Stimulated activated CD4-positive, alpha-beta T cell treated with anti-CD3 and anti-CD28 coated beads, Interleukin-4, amount 100 ng/mL, for 1 hour (primary cell): ENCODE measurements around the gene EEF1AKMT2.
"Not testable (repeated sequence)": the region's sequence is repeated elsewhere in the genome, so short reads cannot be mapped to it uniquely, and the experiment has no call there.

ENCODE experiments used
- DNase-seq: peaks from one replicate; pipeline ENCODE4 v3.0.0-alpha.2; 2020

The EEF1AKMT2 gene

GRCh38 chr10:124791547-124792348 lies at the start of gene EEF1AKMT2:
TSS of gene EEF1AKMT2 (minus strand) at chr10:124791887. CDS start at chr10:124791833, 54 bp downstream.
- DNase-seq, result peak; percentile 87

DNA sequence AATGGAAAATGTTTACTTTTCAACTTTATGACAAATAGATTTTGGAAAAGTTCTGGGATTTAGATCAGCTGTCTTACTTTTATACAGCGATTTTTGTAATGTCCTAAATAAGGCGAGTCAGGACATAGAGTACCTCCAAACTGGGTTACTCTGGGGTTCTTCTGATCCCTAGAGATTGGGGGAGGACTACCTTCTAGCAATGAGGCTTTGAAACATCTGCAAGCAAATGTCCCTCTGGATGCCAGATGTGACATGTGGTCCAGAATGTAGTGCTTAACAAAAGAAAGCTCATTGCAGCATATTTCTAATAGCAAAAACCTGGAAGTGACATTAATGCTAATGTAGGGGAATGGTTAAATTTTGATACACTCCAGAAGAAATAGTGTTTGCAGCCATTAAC lies 46.0 kb upstream of the EEF1AKMT2 start:
- DNase-seq, result no peak

GRCh38 chr10:124831116-124831515 lies 39.4 kb upstream of the EEF1AKMT2 start:
- DNase-seq, result no peak

GRCh38 chr10:124830445-124830844 lies 38.8 kb upstream of the EEF1AKMT2 start:
- DNase-seq, result no peak

DNA sequence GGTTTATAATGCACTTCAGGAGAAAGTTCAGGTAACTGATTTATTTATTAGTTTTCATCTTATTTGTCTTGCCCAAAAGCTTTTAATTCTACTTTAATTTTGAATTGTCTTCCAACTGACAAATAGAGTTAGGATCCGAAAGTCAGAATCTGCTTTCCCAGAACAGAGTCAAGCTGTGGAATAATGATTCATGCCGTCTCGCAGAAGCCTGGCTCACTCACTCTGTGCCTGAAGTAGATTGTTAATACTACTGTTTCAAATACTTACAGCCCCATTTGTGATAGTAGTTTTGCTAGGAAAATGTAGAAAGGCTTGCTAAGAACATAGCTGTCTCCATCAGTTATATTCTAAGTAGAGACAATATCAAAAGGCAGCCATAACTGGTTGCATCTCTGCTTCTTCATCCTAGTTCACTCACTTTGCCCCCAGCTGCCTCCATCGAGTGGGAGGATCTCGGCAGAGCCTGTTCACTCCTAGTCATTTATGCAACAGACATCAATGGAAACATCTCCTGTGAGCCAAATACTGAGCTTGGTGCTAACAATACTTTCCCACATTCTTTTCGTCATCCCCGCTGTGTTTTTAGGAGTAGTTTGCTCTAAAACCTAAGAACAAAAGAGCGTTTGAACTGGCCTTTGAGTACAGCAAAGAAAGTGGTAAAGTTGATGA lies 37.9 kb upstream of the EEF1AKMT2 start:
- DNase-seq, result no peak

DNA sequence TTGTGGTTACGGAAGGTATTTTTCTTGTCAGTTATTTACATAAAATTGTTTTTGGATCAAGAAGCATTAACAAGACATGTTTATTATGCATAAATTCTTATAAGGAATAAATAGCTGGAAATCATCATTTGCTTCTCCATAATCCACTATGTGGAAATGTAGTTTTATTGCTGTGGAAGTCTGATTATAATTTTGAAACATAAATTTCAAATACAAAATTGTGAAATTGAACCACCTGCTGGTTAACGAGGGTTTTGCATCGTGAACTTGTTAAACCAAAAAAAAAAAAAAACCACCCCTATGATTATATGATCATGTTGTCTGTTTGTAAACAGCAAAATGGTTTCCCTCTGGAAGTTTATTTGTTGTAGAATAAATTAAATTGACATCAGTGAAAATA lies 35.8 kb upstream of the EEF1AKMT2 start:
- no peak for DNase-seq

- DNase-seq, result no peak
Measured at GRCh38 chr10:124826262-124826661, 34.6 kb upstream of the EEF1AKMT2 start.

- DNase-seq, result no peak
Measured at GRCh38 chr10:124825702-124826101, 34.0 kb upstream of the EEF1AKMT2 start.

DNA sequence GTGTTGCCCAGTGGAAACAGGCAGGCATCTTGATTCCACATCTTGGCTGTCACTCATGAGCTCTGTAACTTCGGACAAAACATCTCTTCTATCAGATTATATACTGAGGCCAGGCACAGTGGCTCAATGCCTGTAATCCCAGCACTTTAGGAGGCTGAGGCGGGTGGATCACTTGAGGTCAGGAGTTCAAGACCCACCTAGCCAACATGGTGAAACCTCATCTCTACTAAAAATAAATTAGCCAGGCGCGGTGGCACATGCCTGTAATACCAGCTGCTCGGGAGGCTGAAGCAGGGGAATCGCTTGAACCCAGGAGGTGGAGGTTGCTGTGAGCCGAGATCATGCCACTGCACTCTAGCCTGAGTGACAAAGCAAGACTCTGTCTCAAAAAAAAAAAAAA lies 33.2 kb upstream of the EEF1AKMT2 start:
- DNase-seq, result not testable (repeated sequence)

DNA sequence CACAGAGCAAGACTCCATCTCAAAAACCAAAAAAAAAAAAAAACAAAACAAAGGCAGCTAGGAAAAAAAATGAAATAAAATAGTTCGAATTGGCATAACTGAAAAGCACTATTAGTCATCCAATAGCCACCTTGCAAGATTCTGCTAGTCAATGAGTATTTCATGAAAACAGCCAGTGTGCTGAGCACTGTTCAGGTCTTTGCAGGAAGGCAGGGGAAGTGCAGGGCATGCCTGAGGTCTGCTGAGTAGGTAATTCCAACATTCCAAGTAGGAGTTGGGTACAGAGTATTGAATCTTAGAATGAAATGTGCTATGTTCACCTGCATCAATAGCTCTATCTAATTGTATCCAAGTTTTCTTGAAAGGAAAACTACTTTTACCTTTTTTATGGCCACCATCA lies 32.8 kb upstream of the EEF1AKMT2 start:
- no peak for DNase-seq

DNA sequence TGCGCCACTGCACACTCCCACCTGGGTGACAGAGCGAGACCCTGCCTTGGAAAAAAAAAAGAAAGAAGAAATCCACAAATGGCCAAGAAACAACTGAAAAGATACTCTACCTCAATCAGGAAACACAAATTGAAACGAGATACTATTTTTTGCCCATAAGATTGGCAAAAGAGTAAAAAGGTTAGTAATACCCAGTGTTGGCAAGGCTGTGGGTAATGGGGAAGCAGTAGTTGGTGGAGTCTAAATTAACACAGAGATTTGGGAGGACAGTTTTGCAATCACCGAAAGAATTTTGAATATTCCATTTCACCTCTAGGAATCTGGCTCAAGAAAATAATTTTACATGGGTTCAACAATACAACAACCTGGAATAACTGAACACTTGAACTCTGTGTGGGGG lies 29.8 kb upstream of the EEF1AKMT2 start:
- DNase-seq, result no peak

DNA sequence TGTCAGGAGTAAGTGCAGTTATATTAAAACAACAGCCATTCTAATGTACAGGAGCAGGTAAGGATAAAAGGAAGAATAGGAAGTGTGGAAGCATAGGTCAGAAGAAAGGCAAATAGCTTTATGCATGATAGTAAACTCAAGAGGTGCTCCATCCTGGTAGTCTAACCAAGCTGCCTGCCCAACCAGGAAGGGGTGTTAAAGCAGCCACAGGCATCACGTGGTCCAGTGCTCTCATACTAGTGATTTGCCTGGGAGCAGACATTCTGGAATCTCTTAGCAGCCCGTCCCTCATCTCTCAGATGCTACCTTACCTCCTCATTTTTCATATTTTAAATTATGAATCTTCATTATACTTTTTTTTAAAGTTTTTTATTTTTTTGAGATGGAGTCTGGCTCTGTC lies 28.4 kb upstream of the EEF1AKMT2 start:
- DNase-seq, result no peak

- DNase-seq, result no peak
Measured at GRCh38 chr10:124802313-124802675, 10.6 kb upstream of the EEF1AKMT2 start.

- DNase-seq, result no peak
Measured at GRCh38 chr10:124799211-124799610, 7.5 kb upstream of the EEF1AKMT2 start.

GRCh38 chr10:124798781-124799180 lies 7.1 kb upstream of the EEF1AKMT2 start:
- no peak for DNase-seq

DNA sequence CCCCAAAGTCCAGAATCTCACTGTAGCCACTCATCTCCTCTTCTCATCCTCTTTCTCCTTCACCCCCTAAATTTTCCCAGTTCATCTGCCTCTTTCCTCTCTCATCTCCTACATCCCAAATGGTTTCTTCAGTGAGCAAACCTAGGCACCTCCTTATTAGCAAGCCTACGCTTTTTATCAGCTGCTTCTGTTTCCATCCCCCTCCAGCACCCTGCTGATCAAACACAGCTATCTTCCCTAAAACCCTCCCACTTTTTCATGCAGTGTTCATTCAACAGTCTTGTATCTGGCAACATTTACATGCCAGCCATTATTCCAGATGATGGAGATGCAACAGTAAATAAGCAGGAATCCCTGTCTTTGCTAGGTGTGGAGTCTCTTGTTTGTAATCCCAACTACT lies 6.7 kb upstream of the EEF1AKMT2 start:
- DNase-seq, result no peak

DNA sequence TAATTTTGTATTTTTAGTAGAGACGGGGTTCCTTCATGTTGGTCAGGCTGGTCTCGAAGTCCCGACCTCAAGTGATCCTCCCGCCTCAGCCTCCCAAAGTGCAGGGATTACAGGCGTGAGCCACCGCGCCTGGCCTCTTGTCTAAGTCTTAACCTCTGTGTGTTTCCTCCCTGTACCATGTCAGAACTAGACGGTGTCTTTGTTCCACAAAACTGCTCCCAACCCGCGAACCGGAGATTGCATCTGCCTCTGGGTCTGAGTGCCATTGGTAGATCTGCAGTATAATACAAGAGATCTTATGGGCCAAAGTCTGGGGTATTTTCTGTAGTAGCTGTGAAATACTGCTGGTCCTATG lies 1.3 kb upstream of the EEF1AKMT2 start:
- no peak for DNase-seq

DNA sequence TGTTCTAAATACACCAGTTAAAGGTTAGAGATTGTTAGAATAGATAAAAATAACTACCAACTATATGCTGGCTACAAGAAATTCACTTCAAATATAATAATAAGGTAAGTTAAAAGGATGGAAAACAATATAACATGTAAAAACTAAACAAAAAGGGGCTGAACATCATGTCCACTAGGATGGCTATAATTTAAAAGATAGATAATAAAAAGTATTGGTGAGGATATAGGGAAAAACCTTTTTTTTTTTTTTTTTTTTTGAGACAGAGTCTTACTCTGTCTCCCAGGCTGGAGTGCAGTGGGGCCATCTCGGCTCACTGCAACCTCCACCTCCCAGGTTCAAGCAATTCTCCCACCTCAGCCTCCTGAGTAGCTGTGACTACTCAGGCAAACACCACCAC lies 8.8 kb downstream of the EEF1AKMT2 start:
- DNase-seq, result not testable (repeated sequence)

DNA sequence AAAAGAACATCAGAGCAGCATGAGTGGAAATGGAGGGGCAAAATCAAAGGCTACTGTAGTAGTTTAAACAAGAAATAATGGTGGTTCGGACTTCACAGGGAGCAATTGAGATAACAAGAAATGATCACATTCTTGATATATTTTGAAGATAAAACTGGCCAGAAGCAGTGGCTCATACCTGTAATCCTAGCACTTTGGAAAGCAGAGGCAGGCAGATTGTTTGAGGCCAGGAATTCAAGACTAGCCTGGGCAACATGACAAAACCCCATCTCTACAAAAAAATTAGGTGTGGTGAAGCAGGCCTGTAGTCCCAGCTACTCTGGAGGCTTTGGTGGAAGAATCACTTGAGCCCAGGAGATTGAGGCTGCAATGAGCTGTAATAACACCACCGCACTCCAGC lies 22.9 kb downstream of the EEF1AKMT2 start:
- no peak for DNase-seq

DNA sequence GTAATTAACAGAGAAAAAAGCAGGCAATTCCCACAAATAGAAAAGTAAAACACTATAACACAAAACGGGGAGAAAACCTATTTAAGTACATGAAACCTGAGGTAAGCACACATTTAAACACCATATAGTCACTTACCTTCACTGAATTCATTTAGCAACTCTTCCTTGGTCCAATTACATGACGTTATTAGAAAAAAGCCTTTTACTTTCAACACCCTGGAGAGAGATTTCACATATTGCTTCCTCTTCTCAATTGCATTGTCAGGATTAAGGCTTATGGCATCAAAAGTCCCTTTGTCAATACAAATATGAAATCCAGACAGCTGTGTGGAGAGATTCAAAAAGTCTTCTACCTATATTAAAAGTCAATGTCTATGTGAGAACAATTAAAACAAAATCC lies 26.4 kb downstream of the EEF1AKMT2 start:
- no peak for DNase-seq

DNA sequence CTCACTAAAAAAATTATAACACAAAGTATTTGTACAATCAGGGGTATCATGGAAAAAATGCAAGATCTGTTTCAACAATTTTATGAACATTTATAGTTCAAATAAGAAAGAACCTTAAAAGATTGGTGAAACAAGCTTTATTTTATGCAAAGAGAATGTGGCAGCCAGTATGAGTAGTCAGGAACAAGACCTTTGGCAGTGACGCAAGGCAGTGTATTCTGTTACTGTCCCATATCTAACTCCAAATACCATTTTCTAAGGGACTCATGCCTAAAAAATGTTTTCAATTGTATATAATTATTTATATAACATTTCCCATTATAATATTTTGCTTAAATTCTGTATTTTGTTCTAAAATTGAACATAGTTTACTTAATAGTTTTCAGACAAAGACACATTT lies 28.4 kb downstream of the EEF1AKMT2 start:
- no peak for DNase-seq

DNA sequence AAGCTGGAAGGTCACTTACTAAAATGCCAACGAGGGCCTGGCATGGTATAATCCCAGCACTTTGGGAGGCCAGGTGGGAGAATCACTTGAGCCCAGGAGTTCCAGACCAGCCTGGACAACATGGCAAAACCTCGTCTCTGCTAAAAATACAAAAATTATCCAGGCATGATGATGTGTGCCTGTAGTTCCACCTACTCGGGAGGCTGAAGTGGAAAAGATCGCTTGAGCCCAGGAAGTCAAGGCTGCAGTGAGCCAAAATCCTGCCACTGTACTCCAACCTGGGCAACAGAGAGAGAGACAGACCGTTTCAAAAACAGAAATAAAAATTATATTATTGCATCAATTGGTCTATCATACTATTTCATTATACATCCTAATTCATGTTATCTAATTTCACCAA lies 29.4 kb downstream of the EEF1AKMT2 start:
- DNase-seq, result no peak

- DNase-seq, result no peak
Measured at GRCh38 chr10:124756156-124756903, 35.4 kb downstream of the EEF1AKMT2 start.

GRCh38 chr10:124755581-124755980 lies 36.1 kb downstream of the EEF1AKMT2 start:
- DNase-seq, result no peak
